Endothelial cell of umbilical vein (primary cell): ENCODE measurements around the gene CLDN1.

ENCODE experiments used
- EZH2 ChIP-seq: IDR thresholded peaks from 2 replicates; pipeline ENCODE4 v1.6.1; 2012; ENCODE audit warnings: borderline replicate concordance, low read depth, mild to moderate bottlenecking, moderate library complexity, low read length, inconsistent platforms; ENCODE audit not compliant: severe bottlenecking
- POLR2AphosphoS5 ChIP-seq: IDR thresholded peaks from 2 replicates; pipeline ENCODE4 v1.6.1; 2012; ENCODE audit warnings: low read depth, mild to moderate bottlenecking, control low read depth, low read length, moderate library complexity; ENCODE audit not compliant: insufficient read depth
- TF ChIP-seq, protein P1 (sequence below), 2 donors: IDR thresholded peaks; 1 replicate in 1 of 2; 2 replicates in 1 of 2; pipeline ENCODE4 v1.5.1; 2011; ENCODE audit warnings: low read length in 2 of 2, mild to moderate bottlenecking in 2 of 2, moderate library complexity in 2 of 2, control low read depth in 1 of 2, inconsistent platforms in 1 of 2, low read depth in 1 of 2; ENCODE audit not compliant: insufficient read depth in 1 of 2; ENCODE audit errors: extremely low read depth in 1 of 2

DNA sequence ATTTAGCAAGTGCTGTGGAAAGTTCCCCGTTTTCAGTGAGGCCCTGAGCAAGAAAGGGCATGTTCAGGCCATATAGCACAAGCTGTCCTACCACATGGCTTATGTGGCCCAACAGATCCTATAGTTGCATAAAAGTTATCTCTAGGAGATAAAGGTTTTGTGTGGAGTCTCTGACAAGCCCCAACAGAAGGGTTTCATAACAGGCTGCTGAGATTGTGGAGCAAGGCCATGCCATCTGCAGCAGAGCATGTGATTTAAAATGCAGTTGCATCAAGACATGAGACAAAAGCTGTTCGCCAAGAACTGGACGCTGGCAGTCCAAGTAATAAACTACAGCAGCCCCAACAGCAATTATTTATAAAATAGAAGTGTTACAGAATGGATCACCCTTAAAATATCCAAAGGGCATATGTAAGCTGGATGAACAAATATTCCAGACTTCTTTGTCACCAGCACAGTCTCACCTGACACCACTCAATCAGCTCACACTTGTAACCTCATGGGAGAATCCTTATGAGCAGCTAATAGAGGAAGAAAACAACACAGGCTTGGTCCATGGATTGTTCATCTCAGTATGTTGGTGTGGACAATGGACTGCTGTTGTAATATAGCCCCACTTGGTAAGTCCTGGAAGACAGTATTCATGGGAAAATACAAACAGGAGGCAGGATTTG lies 14.4 kb upstream of the CLDN1 start:
- TF ChIP-seq, protein P1, sequence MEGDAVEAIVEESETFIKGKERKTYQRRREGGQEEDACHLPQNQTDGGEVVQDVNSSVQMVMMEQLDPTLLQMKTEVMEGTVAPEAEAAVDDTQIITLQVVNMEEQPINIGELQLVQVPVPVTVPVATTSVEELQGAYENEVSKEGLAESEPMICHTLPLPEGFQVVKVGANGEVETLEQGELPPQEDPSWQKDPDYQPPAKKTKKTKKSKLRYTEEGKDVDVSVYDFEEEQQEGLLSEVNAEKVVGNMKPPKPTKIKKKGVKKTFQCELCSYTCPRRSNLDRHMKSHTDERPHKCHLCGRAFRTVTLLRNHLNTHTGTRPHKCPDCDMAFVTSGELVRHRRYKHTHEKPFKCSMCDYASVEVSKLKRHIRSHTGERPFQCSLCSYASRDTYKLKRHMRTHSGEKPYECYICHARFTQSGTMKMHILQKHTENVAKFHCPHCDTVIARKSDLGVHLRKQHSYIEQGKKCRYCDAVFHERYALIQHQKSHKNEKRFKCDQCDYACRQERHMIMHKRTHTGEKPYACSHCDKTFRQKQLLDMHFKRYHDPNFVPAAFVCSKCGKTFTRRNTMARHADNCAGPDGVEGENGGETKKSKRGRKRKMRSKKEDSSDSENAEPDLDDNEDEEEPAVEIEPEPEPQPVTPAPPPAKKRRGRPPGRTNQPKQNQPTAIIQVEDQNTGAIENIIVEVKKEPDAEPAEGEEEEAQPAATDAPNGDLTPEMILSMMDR (IDR thresholded peaks at IDR 0.05; ENCODE audit: extremely low read depth in 1 of 2, insufficient read depth in 1 of 2, low read depth in 1 of 2, low read length in 2 of 2), result no peak
- TF ChIP-seq POLR2AphosphoS5 (no peak), EZH2 (no peak)
